Body of pancreas (tissue), 4 donors: ENCODE results near the gene PNKD. TPM values are rescaled to one million over a fixed set of nuclear protein-coding genes. Genes with fewer than 3 reads are reported as not detected.

ENCODE experiments used
- ATAC-seq: fragments of 150-250 bp; one replicate; pipeline ENCODE4 v1.9.1; 2016
- DNase-seq, 4 donors: peaks; one replicate each; pipeline ENCODE4 v3.0.0-alpha.2; 2019
- H3K27ac ChIP-seq, 4 donors: fragments of 200-600 bp; sonication (generic); 1 replicate in 3 of 4; 2 replicates in 1 of 4; pipeline versions ENCODE4 v1.5.1 to v1.6.1; 2016 to 2019; ENCODE audit warnings: mild to moderate bottlenecking in 1 of 4, mixed read lengths in 1 of 4, moderate library complexity in 1 of 4
- H3K27me3 ChIP-seq, 2 donors: fragments of 200-600 bp; sonication (generic); one replicate each; pipeline ENCODE4 v1.6.0; 2016; ENCODE audit warnings: mild to moderate bottlenecking in 1 of 2
- H3K36me3 ChIP-seq, 2 donors: fragments of 200-600 bp; sonication (generic); replicated peaks in 1 of 2; 2 replicates each; pipeline ENCODE4 v1.5.1; 2016; ENCODE audit warnings: low read depth in 2 of 2; ENCODE audit not compliant: insufficient read depth in 1 of 2
- H3K4me1 ChIP-seq: fragments of 200-600 bp; sonication (generic); one replicate; pipeline ENCODE4 v1.6.0; 2016
- H3K4me3 ChIP-seq, 2 donors: fragments of 200-600 bp; sonication (generic); 1 replicate in 1 of 2; 2 replicates in 1 of 2; pipeline ENCODE4 v1.5.1; 2016 to 2019
- H3K9me3 ChIP-seq, 3 donors: fragments of 200-600 bp; sonication (generic); 1 replicate in 2 of 3; 2 replicates in 1 of 3; pipeline ENCODE4 v1.5.1; 2016
- POLR2A ChIP-seq, 3 donors: fragments of 450-650 bp; IDR thresholded peaks; one replicate each; pipeline ENCODE4 v1.6.1; 2016; ENCODE audit warnings: antibody characterized with exemption in 3 of 3, mild to moderate bottlenecking in 2 of 3
- WGBS, 2 donors: methylation state at CpG; one replicate each; pipeline ENCODE4 v1.1.5; 2017; 5-methylcytosine and 5-hydroxymethylcytosine counted together
- intact Hi-C: fragments of 100-400 bp; cut with DNase I; formaldehyde crosslinking; loops from one replicate; pipeline ENCODE4 v1.15.1; 2023
- total RNA-seq, 2 donors: library from RNA; depleted of rRNA; stranded (reverse); fragments of >200 nt; gene quantifications; one replicate each; pipeline ENCODE4 v1.1.0, GENCODE V29; 2016
- TF ChIP-seq, protein P1 (sequence below), 7 experiments: fragments of 450-650 bp in 4 of 7; fragments of 200-600 bp in 3 of 7; sonication (generic) in 3 of 7; IDR thresholded peaks; one replicate each; pipeline ENCODE4 v1.5.1; 2016 to 2019; ENCODE audit warnings: antibody characterized with exemption in 7 of 7

PNKD gene
- total RNA-seq, 2 donors from 2014 or later, result 17.1 to 21.3 TPM

DNA sequence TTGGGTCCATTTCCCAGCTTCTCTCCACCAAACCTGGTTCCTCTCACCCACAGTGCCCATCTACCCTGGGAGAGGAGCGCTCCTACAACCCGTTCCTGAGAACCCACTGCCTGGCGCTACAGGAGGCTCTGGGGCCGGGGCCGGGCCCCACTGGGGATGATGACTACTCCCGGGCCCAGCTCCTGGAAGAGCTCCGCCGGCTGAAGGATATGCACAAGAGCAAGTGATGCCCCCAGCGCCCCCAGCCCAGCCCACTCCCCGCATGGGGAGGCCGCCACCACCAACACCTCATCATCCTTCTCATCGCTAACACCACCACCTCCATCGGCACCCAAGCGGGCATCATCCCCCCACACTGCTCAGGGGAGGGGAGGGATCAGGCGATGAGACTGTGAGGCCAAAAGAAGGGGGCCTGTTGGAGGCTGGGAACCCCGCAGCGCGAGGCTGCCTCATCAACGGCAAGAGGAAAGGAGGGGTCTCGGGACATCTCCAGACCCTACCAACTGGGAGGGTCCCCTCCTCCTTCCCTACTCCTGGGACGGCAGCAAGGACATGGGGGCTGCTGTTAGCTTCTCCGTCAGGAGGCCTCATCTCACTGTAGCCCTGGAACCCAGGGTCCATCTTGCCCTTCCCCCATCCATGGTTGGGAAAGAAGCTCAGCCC lies 74.6 kb downstream of the PNKD start:
- Histone ChIP-seq H3K36me3 (peaks cover 0 to 4% of the 10 kb centered on the region in 2 donors), H3K27me3 (no peaks in the 10 kb centered on the region), H3K4me3 (no peak overlapping the region), H3K27ac (no peak overlapping the region), H3K4me1 (peaks cover 25% of the 10 kb centered on the region), H3K9me3 (no peaks in the 10 kb centered on the region)
- 94 to 96% methylated on average over 17 to 21 of the region's 22 CpGs for WGBS, 2 donors
- DNase-seq (no peak), ATAC-seq (no peak)
- intact Hi-C loops, result no loop called here
- TF ChIP-seq, protein P1, sequence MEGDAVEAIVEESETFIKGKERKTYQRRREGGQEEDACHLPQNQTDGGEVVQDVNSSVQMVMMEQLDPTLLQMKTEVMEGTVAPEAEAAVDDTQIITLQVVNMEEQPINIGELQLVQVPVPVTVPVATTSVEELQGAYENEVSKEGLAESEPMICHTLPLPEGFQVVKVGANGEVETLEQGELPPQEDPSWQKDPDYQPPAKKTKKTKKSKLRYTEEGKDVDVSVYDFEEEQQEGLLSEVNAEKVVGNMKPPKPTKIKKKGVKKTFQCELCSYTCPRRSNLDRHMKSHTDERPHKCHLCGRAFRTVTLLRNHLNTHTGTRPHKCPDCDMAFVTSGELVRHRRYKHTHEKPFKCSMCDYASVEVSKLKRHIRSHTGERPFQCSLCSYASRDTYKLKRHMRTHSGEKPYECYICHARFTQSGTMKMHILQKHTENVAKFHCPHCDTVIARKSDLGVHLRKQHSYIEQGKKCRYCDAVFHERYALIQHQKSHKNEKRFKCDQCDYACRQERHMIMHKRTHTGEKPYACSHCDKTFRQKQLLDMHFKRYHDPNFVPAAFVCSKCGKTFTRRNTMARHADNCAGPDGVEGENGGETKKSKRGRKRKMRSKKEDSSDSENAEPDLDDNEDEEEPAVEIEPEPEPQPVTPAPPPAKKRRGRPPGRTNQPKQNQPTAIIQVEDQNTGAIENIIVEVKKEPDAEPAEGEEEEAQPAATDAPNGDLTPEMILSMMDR (IDR thresholded peaks at IDR 0.05), result no peak
- no peak for TF ChIP-seq POLR2A (IDR thresholded peaks at IDR 0.05)

DNA sequence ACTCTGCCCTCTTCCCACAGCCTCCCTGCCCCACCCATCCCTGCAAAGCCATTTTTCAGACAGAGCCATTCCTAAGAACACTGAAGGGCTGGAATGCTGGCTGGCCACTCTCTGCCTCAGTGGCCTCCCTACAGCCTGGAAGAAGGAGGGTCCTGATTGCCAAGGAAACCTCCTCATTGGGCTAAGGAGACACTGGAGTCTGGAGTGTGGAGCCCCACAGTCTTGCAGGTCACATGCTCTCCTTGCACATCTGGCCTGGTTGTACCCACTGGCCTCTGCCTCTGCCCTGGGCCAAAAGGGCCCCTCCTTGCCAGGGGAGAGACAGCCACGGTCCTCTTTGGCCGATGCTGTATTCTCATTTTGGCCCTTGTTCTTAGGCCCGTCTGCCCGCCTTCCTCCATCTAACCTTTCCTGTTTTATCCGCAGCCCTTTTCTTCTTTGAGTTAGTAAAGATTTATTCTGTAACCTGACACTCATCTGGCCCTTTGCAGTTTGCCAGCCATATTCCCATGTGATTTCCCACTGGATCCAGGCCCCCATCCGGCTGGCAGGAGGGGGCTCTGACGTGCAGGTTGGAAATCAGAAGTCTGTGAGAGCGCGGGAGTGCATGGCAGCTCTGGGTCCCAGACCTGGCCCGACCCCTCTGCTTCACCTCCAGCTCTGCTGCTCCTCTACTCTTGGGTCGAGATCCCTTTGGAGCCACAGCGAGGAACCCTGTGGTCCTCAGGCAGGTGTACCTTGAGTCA lies 75.3 kb downstream of the PNKD start:
- Histone ChIP-seq H3K4me3 (no peak overlapping the region), H3K27me3 (no peaks in the 10 kb centered on the region), H3K27ac (no peak overlapping the region), H3K4me1 (peaks cover 25% of the 10 kb centered on the region), H3K9me3 (no peaks in the 10 kb centered on the region), H3K36me3 (peaks cover 0 to 4% of the 10 kb centered on the region in 2 donors)
- WGBS, 2 donors, result 65 to 69% methylated on average over 6 to 12 of the region's 12 CpGs
- DNase-seq (no peak), ATAC-seq (no peak)
- intact Hi-C loops, result no loop called here
- TF ChIP-seq, protein P1 (IDR thresholded peaks at IDR 0.05), result no peak
- no peak for TF ChIP-seq POLR2A (IDR thresholded peaks at IDR 0.05)

DNA sequence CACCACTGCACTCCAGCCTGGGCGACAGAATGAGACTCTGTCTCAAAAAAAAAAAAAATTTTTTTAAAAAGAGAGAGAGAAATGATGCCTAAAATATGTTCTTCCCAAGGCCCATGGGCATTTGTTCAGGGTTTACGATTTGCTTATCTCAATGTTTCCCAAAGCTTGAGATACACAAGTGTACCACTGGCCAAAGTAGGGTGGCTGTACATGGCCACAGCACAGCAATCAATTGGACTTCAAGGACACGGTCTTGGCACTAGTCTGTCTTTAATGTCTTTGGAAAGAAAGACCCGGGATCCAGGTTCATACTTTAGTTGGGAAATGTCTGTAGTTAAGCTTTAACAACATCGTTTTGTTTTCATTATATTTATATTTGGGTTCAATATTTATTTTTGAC lies 76.9 kb downstream of the PNKD start:
- Histone ChIP-seq H3K27ac (no peak overlapping the region), H3K4me3 (no peak overlapping the region), H3K36me3 (no peaks in the 10 kb centered on the region), H3K9me3 (peaks cover 0 to 5% (median 0%) of the 10 kb centered on the region in 3 donors), H3K4me1 (peaks cover 25% of the 10 kb centered on the region), H3K27me3 (no peaks in the 10 kb centered on the region)
- intact Hi-C loops, result no loop called here
- no peak for DNase-seq
- ATAC-seq, result peak; percentile 56
- 23 to 25% methylated on average over 5 of the region's 5 CpGs for WGBS, 2 donors
- TF ChIP-seq, protein P1 (IDR thresholded peaks at IDR 0.05), result no peak
- TF ChIP-seq POLR2A (IDR thresholded peaks at IDR 0.05), result no peak

DNA sequence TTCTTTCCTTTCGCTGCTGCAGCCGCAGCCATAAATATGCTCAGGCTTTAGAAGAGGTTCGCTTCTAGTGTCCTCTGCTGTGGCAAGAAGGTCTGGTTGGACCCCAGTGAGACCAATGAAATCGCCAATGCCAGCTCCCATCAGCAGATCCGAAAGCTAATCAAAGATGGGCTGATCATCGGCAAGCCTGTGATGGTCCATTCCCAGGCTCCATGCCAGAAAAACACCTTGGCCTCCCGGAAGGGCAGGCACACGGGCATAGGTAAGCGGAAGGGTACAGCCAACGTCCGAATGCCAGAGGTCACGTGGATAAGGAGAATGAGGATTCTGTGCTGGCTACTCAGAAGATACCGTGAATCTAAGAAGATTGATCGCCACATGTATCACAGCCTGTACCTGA lies 83.7 kb downstream of the PNKD start:
- no peak for ATAC-seq
- Histone ChIP-seq H3K9me3 (peaks cover 0 to 5% (median 0%) of the 10 kb centered on the region in 3 donors), H3K36me3 (no peaks in the 10 kb centered on the region), H3K27ac (no peak overlapping the region), H3K27me3 (no peaks in the 10 kb centered on the region), H3K4me3 (no peak overlapping the region), H3K4me1 (peaks cover 19% of the 10 kb centered on the region)
- intact Hi-C loops, result no loop called here
- 91 to 93% methylated on average over 14 of the region's 14 CpGs for WGBS, 2 donors
- no peak for TF ChIP-seq POLR2A (IDR thresholded peaks at IDR 0.05)
- TF ChIP-seq, protein P1 (IDR thresholded peaks at IDR 0.05), result no peak
- no peak for DNase-seq
